Measurements from ENCODE around the gene ARGLU1.

The ARGLU1 gene

DNA sequence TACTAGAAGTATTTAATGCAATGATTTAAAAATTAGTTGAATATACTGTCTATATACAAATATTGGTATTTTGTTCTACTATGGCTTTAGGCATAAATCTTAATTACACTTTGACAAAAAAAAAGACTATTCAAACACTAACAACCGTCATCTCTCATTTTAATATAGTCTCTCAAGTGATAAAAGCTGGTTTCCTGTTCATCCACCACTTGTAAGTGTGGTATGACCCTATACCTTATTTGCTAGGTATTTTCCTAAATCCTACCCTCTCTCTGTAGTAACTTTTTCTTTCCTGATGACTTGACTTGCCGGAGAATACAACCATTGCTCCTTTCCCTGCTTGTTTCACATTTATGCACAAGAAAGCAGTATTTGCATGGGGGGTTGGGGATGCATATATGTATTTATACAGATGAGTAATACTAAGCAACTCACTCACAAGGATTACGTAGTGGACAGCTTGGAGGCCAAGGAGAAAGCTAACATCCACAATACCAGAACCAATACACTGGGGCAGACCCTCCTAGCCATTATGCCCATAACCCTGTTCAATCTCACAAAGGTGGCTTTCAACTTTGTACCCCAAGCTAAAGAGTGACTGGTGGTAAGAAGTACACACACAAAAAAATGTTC lies 19.8 kb downstream of the ARGLU1 start:
- no peak for DNase-seq (ENCODE audit: low read depth in 3 of 3)

DNA sequence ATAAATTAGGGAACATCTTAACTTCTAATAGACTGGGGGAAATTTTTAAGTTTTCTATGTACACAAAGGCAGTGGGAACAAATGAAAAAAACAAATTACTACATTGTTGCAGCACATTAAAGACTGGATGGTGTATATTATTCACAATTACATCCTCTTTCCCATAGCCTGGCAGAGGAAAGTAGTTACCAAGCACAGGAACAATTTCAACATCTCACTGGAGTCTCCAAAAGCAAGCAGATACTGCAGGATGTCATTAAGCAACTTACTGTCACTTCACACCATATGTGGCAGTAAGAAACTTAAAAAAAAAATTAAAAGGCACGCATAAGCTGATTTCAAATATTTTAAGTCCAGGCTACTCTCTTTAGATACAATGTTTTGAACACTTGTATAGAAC lies 26.1 kb downstream of the ARGLU1 start:
- no peak for DNase-seq (ENCODE audit: low read depth in 3 of 3)

DNA sequence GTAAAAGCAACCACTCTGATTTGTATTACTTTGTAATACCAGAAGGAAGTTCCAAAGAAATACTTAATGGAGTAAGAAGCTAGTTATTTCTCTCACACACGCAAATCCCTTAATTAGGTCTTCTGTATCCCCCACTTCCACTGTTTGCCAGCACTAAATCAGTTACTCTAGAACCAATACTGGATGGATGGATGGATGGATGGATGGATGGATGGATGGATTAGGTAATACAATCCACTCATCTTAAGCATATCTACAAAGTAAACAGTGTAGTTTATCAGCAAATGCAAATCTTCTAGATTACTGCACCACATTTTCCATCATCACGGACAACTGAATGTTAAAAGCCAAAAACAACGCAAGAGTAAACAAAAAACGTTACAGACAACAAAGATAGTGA lies 27.3 kb downstream of the ARGLU1 start:
- no peak for DNase-seq (ENCODE audit: low read depth in 3 of 3)

DNA sequence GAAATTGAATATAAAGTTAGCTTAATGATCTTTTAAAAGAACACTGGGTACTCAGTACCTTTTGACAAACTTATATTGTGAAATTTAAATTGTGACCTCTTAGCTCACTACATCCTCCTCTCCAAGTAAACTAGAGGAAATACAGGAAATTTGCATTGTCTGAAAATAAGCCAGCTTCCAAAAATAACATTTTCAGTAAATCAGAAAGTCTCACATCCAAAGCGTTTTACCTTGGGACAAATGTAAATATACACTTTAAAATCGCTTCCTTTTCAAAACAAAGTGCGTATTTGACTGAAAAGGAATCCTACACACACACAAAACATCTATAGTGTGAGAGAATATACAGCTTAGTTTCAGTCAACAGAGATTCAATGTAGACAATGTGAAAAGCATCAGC lies 30.4 kb downstream of the ARGLU1 start:
- DNase-seq (ENCODE audit: low read depth in 3 of 3), result no peak

DNA sequence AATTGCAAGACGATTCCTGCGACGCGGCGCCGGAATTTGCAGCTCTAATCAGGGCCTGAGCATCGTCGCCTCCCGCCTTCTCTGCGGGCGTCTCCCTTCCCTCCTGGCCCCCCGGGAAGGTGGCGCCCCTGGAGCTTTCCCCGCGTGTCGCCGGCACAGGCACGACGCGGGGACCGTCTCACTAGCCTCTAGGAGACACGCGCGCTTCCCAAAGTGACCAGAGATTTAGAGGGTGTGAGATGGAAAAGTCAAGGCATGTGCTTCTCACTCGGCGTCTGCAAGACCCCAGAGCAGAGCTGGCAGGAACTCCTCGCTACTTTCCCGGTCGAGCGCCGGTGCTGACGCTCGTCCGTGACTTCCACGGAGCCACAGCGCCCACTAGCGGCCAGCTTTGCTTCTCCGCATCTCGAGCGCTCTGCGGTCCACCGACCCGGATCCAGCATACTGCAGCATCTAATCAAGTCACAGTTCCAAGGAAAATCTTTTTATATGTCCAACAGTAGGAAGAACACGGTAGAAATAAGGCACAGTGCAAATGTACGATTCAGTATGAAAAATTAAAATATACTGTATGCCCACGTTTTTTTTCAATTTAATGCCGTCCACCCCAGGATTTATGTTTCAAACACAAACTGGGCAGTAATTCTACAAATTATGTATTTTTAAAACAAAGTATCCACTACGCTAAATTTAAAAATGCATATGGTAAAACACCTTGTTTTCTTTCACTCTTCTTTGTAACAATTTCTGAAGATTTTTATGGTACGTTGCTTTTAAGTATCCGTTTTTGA lies 31.5 kb downstream of the ARGLU1 start:
- peak; percentile 54 to 85 (median 85) for DNase-seq (ENCODE audit: low read depth in 3 of 3)

DNA sequence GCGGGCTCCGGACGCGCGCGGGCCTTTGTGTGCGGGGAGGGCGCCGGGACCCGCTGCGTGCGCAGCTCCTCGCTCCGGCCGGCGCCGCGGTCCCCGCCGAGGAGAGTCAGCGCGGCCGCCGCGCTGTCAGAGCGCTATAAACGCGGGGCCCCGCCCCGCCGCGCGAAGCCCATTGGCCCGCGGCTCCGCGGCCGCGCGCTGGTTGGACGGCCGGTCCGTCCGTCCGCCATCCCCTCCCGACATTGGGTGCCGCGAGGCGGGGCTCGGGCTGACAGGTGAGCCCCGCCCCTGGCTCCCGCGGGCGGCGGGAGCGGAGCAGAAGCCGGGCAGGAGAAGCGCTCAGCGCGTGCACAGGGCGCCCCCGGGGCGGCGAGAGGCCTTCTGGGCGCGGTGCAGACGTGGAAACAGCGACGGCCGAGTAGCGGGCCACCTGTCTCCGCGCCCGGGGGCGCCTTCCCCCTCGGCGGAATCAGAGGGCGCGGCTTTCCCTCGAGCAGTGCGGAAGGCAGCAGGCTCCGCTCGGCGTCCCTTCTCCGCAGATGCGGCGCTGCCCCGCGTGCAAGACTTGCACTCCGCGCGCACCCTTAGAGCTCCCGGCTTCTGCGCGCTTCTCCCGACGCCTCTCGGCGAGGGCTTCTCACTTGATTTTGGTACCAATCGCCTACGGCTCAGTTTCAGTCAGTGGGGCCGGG lies 32.2 kb downstream of the ARGLU1 start, which contains the start of gene EFNB2:
Gene EFNB2 (minus strand): TSS at position 111 of the 692 bp plus-strand sequence. CDS start 698 bp downstream, outside the sequence.
- DNase-seq (ENCODE audit: low read depth in 3 of 3), result peak; percentile 71 to 84 (median 76)

DNA sequence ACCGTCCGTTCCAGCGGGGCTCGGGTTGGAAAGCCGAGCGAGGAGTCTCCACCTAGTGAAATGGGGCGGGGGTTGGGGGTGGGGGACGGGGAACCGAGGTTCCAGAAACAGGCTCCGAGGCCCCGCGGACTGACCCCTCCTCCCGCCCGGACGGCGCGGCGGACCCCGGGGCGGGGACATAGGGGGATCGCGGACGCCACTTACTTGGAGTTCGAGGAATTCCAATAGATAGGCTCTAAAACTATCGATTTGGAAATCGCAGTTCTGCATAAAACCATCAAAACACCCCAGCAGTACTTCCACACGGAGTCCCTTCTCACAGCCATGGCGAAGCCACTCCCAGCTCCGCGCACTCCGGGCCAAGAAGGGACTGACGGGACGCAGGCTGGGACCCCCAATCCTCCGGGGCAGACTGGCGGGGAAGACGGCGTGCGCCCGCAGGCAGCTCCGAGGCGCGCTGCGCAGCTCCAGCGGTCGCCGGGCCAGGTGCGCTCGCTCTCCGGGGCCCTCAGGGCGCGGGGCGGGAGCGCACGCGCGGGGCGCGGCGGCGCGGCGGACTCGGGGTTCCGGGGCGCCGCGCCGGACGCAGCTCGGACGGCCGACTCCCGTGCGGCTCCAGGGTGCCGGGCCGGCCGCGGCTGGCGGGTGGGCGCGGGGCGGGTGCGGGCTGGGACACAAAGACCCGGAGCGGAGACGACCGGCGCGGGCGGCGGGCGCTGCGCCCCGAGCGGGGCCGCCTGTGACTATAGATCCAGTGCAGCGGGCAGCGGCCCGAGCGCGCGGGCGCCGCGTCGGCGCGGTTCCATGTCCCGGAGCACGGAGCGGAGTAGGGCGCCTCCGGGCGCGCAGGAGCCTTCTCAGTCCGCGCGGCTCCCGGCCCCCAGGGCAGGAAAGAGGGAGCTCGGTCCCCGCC lies 33.0 kb downstream of the ARGLU1 start:
- peak in 1 of 3 donors; percentile 10 for DNase-seq (ENCODE audit: low read depth in 3 of 3)

DNA sequence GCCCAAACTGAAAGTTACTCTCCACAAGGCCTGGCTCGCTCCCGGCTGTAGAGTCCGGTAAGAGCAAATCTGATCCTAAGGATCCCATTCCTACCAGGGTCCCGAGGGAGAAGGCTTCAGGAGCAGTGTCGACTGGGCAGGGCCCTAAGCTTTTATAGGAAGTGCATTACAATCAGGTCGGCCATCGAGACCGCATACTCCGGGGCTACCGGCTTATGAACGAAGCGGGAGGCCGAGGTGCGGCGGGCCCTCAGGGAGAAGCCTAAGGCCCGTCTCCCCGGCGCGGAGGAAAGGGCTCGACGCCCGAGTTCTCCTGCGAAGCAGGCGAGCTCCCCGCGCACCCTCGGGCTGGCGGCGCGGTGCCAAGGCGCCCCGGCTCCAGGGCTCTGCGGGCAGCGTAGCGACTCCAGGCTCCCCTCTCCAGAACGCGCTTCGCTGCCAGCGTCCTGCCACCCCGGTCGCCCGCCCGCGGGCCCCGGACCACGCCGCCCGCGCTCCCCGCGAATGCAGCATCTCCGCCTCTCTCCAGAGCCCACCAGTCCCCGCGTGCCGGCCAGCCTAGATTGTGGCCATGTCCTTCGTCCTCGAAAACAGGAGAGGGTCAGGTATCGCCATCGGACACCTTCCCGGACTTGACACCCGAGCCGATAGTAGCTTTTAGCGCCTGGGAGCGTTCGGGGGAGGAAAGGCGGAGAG lies 33.8 kb downstream of the ARGLU1 start:
- peak in 1 of 3 donors; percentile 17 for DNase-seq (ENCODE audit: low read depth in 3 of 3)

DNA sequence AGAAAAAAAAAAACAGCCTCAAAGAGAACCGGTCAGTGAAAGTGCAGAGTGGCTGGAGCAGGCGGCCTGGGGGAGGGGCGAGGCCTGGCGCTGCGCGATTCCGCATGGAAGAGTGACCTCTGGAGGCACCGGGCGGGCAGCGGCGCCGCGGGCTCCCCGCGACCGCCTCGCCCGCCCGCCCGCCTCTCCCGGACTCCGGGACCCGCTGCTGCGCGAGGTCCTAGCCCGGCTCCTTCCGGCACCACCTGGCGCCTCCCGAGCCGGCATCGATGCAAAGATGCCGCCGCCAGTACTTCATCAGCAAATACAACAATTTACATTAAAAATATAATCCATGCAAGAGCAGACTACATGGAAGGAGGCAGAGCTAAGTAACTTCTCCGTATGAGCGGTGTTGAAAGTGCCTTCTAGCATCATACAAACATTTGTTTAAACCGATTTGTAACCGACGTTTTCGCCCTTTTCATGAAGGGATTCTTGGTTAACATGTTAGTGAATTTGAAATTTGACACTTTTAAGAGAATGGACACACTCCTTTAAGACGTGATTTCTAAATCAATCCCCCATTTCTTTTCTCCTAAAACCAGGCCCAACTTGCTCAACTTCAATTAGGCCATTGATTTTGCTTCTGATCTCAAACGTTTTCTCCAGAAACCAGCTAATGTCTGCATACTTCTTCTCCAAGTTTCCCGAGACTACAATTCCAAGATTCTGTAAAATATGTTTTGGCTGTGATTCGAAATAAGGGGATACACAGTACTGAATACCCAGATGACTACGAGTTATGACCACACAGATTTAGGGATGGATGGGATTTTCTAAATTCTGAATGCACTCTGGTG lies 34.6 kb downstream of the ARGLU1 start:
- peak in 1 of 3 donors; percentile 18 for DNase-seq (ENCODE audit: low read depth in 3 of 3)

DNA sequence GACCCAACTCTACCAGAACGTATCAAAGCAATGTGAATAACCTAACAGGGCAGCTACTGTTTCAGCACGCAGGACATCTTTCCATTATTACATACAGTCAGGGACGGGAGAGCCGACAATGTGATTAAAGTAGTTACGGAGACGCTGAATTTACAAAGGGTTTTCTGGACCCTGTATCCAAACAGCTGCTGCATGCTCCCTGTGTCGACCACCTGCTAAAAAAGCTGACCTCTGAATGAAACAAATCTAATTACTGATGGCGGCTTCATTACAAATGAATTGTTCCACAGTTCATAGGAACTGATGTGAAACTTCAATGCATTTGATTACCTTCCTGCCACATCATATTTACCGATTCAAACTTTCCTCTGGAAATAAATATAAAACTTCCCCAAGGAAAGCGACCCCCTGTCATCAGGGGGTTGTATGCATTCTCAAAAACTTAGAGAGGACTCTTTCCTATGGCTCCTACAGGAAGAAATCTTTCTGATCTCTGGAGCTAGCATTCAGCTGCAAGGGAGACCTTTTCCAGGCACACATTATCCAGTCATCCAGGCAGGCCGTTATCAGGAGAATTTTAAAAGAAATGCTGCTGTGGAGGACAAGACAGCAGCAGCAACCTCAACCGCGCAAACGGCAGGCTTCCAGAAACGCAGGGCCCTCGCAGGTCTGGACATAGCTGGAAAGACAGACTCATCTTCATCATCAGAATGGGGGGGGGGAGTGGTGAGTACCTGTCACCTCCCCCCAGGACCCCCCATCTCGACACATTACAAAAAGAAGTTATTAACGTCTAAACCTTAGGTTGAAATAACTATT lies 35.6 kb downstream of the ARGLU1 start:
- no peak for DNase-seq (ENCODE audit: low read depth in 3 of 3)

DNA sequence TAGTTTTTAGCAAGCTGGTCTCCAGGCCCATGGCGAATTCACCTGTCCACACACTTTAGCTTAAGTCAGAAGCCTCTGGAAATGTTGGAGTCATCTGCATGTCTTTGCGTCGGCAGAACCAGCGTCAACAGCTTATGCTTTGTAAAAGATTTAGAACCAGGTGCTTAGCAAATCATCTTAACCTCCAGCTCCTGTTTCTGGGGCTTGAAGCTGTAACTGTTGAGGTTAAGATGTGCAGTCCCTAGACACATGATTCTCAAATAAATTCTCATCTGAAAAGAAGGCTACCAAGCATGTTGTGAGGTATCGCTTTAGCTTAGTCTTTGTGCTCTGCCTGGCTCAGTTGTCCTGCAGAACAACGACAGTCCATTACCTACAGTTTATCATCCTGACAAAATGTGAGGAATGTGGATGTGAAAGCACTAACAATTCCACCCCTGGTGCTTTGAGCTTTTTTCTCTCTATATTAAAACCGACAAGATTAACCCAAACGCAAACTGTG lies 36.9 kb downstream of the ARGLU1 start:
- DNase-seq (ENCODE audit: low read depth in 3 of 3), result no peak

DNA sequence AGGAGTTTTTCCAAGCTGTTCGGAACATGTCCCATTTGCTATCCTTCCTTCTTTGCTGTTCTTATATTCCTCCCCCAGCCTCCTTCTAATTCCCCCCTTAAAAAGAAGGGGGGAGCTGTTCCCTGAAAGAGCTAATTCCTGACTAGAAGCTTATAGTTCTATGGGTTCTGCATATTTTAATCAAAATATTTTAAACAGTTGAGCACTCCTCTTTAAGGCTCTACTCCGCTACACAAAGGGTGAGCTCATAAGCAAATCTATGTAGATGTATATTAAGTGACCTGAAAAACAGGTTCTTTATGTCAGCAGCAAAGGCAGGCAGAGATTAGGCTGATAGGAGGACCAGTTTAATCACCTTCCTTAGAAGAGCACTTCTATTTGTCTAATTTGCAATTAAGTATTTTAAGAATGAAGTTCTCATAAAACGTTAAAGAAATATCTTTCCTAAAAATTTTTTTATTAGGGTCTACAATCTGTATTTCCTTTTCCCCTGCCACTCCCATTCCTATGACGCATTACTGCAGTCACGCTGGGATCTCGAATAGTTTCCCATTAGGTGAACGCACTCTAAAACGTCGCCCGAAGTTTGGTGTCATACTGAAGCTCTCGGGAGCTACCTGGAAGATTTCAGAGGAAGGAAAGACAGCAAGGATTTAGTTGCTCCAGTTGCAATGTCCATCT lies 37.6 kb downstream of the ARGLU1 start:
- DNase-seq (ENCODE audit: low read depth in 3 of 3), result no peak

DNA sequence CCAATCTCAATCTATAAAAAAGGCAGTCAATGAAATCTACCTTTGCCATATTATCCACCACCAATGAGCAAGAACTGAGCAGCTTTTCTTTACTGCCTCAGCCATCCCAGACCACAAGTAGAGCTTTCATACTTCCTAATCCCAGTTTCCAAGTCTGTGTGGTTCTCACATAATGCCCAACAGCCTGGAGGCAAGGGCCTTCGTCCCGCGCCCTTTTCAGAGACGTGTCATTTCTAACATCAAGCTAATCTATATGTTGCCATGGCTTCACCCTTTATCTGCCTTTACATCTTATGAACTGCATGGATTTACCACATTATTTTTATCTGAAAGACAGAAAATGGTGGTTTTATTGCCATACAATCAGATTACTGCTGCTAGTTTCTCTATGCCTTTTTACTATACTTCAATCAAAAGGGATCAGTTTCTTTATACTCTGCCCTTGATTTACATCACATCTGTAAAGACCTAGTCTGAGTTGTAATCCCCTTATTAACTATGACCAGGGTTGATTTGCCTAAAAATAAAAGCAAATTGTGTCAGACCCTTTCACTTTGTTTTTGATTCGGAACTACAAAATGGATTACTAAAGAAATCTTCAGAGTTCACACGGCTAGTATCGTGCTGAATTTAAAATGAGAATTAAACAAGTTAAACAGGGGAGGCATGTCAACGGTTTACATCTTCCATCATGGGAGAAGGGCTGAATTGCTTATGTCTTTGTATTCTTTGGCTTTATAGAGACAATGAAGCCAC lies 38.3 kb downstream of the ARGLU1 start:
- DNase-seq (ENCODE audit: low read depth in 3 of 3), result no peak

DNA sequence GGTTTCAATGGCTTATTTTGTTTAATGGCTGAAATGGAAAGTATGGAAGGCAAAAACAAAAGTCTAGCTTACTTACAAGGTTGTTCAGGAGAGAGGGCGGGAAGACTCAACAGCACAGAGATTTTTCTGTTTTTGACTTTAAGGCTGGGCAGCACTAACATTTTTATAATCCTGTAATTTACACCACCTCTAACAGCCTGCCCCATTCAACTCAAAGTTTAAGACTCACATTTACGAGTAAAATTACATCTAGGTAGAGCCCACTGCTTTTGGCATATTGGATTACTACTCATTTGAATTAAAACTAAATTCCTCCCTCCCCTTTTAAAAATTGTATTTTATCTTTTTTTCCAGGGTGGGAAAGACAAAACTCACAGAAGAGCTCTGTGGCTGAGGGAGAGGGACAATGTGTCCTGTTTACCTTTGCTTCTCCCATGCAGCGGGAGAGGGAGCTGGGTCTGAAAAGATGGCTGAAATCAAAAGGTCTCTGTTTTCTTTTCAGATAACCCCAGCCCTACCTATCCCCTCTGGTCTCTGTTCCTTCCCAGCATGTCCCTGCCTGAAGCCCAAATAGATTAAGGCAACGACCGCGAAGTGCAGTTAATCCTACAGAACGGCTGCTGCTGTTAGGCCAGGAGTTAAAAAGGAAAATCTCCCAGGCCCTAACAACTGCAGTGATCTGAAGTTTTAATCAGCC lies 39.1 kb downstream of the ARGLU1 start:
- DNase-seq (ENCODE audit: low read depth in 3 of 3), result no peak

DNA sequence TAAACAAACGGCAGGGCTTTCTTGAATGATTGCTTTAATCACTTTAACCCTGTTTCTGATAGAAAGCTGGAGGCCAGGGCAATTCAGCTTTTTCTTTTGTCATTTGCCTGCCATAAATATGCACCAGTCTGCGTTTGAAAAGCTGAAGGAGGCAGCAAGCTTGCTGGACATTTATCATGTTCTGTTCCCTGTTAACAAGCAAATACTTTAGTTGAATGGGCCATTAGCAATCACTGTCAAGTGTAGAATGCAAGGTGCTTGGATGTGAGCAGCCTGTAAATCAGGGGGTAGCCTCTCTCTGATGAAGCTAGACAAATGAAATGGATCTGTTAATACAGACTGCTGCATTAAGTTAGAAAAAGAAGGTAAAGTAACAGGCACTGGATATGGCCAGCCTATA lies 40.1 kb downstream of the ARGLU1 start:
- DNase-seq (ENCODE audit: low read depth in 3 of 3), result no peak

DNA sequence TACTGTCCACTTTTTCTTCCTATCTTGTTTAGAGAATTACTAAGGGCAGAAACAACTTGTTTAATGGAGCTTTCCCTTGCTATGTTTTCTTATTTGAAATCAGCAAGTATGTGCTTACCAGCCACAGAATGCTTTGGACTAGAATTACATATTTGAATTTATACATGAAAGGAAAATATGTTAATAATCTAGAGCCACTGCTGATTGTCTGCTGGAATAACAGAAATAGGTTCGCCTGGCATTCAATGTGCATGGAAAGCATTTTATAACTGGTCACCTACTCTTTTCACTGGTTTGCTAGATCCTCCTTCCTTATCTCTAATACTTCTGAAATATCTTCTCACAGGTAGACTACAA lies 40.5 kb downstream of the ARGLU1 start:
- no peak for DNase-seq (ENCODE audit: low read depth in 3 of 3)
